Activated naive CD4-positive, alpha-beta T cell treated with anti-CD3 and anti-CD28 coated beads, Interleukin-2, amount 50 U/mL, for 16 hours (primary cell): ENCODE measurements around the gene SEC16A.

Experiments
- DNase-seq: peaks from one replicate; pipeline ENCODE4 v3.0.0-alpha.2; 2020

Gene SEC16A

GRCh38 chr9:136486823-136487620 lies 4.2 kb upstream of the SEC16A start:
- no peak for DNase-seq

GRCh38 chr9:136486131-136486530 lies 3.3 kb upstream of the SEC16A start:
- DNase-seq, result no peak

- peak; percentile 83 for DNase-seq
These were observed 2.5 kb upstream of the SEC16A start for GRCh38 chr9:136485049-136486045.

- no peak for DNase-seq
These were observed 1.6 kb upstream of the SEC16A start for GRCh38 chr9:136484153-136485048.

GRCh38 chr9:136483589-136484152 lies 831 bp upstream of the SEC16A start:
- peak; percentile 95 for DNase-seq

- DNase-seq, result no peak
These were observed 621 bp downstream of the SEC16A start for GRCh38 chr9:136482046-136482792.

GRCh38 chr9:136481558-136481957 lies 1.3 kb downstream of the SEC16A start:
- no peak for DNase-seq

- no peak for DNase-seq
These were observed 6.3 kb downstream of the SEC16A start for GRCh38 chr9:136476369-136477150.

GRCh38 chr9:136474974-136475865 lies 7.6 kb downstream of the SEC16A start:
- no peak for DNase-seq

- DNase-seq, result no peak
These were observed 8.7 kb downstream of the SEC16A start for GRCh38 chr9:136474021-136474640.

GRCh38 chr9:136473354-136473721 lies 9.5 kb downstream of the SEC16A start:
- DNase-seq, result no peak

GRCh38 chr9:136472640-136473353 lies 10.0 kb downstream of the SEC16A start:
- no peak for DNase-seq

GRCh38 chr9:136471802-136472487 lies 10.9 kb downstream of the SEC16A start:
- no peak for DNase-seq

- no peak for DNase-seq
These were observed 11.9 kb downstream of the SEC16A start for GRCh38 chr9:136470792-136471469.

- DNase-seq, result no peak
These were observed 12.5 kb downstream of the SEC16A start for GRCh38 chr9:136470356-136470755.

- no peak for DNase-seq
These were observed 15.1 kb downstream of the SEC16A start for GRCh38 chr9:136467766-136468165.

GRCh38 chr9:136466155-136466541 lies 16.7 kb downstream of the SEC16A start:
- no peak for DNase-seq
